ENCODE results near the gene STAC3. TPM values are rescaled to one million over a fixed set of nuclear protein-coding genes. Genes with fewer than 3 reads are reported as not detected.

The STAC3 gene
- total RNA-seq, 2 donors from 2014 or later, result 5.9 to 6.8 TPM

DNA sequence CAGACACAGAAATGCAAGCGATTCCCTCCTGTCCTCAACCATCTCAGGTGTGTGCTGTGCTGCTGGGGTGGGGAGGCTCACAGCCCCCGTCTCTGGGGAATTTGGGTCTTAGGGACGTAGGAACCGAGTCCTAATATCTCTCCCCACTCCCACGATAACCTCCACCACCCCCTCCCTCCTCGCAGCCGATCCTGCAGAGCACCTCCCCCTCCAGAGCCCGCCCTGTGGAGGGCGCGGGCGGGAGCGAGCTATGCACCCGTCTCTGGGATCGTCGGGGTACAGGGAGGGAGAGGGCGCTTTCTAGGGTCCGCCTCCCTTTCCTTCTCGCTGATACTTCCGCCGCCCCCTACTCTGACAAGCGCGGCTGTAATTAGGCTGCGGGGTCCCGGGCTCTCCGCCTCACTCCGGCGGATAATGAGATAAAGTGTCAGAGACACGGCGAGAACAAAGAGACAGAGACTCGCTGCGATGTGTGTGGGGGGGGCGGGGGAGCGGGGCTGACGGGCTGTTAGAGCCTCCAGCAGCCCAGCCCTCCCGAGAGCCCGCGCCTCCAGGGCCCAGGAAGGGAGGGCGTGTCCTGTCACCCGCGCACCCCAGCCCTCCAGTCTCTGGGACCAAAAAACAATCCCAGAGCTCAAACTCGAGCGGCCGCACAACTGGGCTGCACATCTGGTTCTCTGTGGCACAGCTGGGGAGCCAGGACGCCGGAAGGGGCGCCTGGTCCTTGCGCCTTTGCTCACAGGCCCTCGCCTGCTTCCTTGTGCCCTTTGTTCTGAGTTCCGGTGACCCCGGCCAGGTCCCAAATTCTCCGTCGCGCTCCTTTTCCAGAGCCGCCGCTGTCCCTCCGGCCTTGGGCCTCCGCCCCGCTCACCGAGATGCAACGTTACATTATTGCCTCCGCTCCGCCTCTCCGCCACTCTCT is 12.8 kb downstream of the STAC3 start:
- Histone ChIP-seq H3K9me3 (ENCODE audit: control insufficient read depth, low read length) (no peaks in the 10 kb centered on the region), H3K27me3 (ENCODE audit: control insufficient read depth, insufficient read depth, low read length, poor library complexity, severe bottlenecking) (peaks cover 90% of the 10 kb centered on the region), H3K36me3 (ENCODE audit: control insufficient read depth, insufficient read depth, low read length) (peaks cover 16% of the 10 kb centered on the region), H3K4me1 (ENCODE audit: control insufficient read depth, insufficient read depth, low read length) (peaks cover 6% of the 10 kb centered on the region), H3K27ac (ENCODE audit: low read depth, low read length) (no peak overlapping the region), H3K4me3 (ENCODE audit: low read length) (peak overlapping the region; percentile 79), H3K9ac (ENCODE audit: extremely low read depth, low read length, poor library complexity, severe bottlenecking) (no peak overlapping the region)
- Mint-ChIP-seq H3K36me3 (ENCODE audit: low read depth) (peaks cover 16% of the 10 kb centered on the region), H3K9me3 (no peaks in the 10 kb centered on the region), H3K4me1 (peaks cover 25% of the 10 kb centered on the region), H3K27ac (no peak overlapping the region), H3K4me3 (peak overlapping the region; percentile 57), H3K27me3 (ENCODE audit: insufficient read depth) (peaks cover 86% of the 10 kb centered on the region)
- 3 to 5% methylated on average over 24 to 60 of the region's 63 CpGs for WGBS, 2 experiments (ENCODE audit: insufficient coverage in 1 of 2, insufficient read length in 1 of 2)
- DNase-seq, result peak; percentile 88
- TF ChIP-seq, protein P1, sequence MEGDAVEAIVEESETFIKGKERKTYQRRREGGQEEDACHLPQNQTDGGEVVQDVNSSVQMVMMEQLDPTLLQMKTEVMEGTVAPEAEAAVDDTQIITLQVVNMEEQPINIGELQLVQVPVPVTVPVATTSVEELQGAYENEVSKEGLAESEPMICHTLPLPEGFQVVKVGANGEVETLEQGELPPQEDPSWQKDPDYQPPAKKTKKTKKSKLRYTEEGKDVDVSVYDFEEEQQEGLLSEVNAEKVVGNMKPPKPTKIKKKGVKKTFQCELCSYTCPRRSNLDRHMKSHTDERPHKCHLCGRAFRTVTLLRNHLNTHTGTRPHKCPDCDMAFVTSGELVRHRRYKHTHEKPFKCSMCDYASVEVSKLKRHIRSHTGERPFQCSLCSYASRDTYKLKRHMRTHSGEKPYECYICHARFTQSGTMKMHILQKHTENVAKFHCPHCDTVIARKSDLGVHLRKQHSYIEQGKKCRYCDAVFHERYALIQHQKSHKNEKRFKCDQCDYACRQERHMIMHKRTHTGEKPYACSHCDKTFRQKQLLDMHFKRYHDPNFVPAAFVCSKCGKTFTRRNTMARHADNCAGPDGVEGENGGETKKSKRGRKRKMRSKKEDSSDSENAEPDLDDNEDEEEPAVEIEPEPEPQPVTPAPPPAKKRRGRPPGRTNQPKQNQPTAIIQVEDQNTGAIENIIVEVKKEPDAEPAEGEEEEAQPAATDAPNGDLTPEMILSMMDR (conservative IDR thresholded peaks at IDR 0.05), result no peak

DNA sequence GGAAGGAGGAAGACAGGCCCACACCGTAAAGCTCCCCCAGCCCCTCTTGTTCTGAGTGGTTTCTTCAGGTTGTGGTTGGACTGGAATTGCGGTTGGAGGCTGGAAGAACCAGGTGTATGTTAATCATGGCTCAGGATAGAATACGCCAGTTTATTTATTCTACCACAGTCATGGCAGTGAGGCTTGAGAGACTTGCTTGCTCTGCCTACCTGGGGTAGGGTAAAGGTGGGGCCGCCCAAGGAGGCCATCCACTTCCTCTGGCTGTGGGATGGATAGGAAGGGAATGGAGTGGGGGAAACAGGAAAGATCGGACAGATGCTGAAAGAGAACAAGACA is 13.4 kb downstream of the STAC3 start:
- H3K4me3 ChIP-seq (ENCODE audit: low read length), result no peak overlapping the region
- H3K9me3 ChIP-seq (ENCODE audit: control insufficient read depth, low read length), result no peaks in the 10 kb centered on the region
- H3K4me1 ChIP-seq (ENCODE audit: control insufficient read depth, insufficient read depth, low read length), result peaks cover 6% of the 10 kb centered on the region
- peaks cover 22% of the 10 kb centered on the region for H3K36me3 ChIP-seq (ENCODE audit: control insufficient read depth, insufficient read depth, low read length)
- TF ChIP-seq, protein P1 (conservative IDR thresholded peaks at IDR 0.05), result no peak
- H3K27ac Mint-ChIP-seq, result no peak overlapping the region
- H3K9me3 Mint-ChIP-seq, result no peaks in the 10 kb centered on the region
- H3K4me1 Mint-ChIP-seq, result peaks cover 24% of the 10 kb centered on the region
- H3K9ac ChIP-seq (ENCODE audit: extremely low read depth, low read length, poor library complexity, severe bottlenecking), result no peak overlapping the region
- peaks cover 84% of the 10 kb centered on the region for H3K27me3 ChIP-seq (ENCODE audit: control insufficient read depth, insufficient read depth, low read length, poor library complexity, severe bottlenecking)
- H3K4me3 Mint-ChIP-seq, result peak overlapping the region; percentile 57
- H3K27ac ChIP-seq (ENCODE audit: low read depth, low read length), result no peak overlapping the region
- peak; percentile 65 for DNase-seq
- H3K27me3 Mint-ChIP-seq (ENCODE audit: insufficient read depth), result peaks cover 79% of the 10 kb centered on the region
- H3K36me3 Mint-ChIP-seq (ENCODE audit: low read depth), result peaks cover 22% of the 10 kb centered on the region
- WGBS, 2 experiments (ENCODE audit: insufficient coverage in 1 of 2, insufficient read length in 1 of 2), result 55 to 62% methylated on average over 2 to 5 of the region's 5 CpGs

DNA sequence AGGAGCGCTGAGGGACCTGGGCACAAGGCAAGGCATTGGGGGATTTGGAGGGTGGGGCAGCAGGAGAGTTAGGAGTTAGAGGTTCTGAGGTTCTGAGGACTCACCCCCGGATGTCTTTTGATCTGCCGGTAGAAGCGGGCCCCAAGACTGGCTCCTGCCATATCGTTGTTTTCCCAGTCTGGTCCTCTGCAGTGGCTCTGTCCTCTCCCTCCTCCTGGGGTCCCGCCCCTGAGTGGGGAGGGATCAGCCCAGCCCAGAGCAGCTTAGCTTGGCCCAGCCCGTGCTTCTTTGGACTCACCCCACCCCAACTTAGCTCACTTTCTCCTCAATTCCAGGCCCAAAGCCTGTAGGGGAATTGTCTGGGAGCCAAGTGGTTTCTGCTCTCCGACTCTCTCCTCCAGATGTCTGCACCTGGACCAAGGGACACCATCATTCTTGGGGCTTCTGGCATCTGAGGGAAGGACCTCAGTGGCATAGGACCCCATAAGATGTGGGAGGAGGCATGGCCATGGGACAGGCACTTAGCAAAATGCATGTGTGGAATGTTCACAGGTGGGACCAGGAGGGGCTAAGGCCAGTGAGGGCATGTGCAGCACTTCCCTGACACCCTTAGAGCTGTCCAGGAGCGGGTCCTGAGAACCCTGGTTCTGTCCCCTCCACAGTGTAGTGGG is 13.9 kb downstream of the STAC3 start:
- H3K27me3 ChIP-seq (ENCODE audit: control insufficient read depth, insufficient read depth, low read length, poor library complexity, severe bottlenecking), result peaks cover 79% of the 10 kb centered on the region
- Mint-ChIP-seq H3K4me1 (peaks cover 22% of the 10 kb centered on the region), H3K27me3 (ENCODE audit: insufficient read depth) (peaks cover 74% of the 10 kb centered on the region), H3K9me3 (no peaks in the 10 kb centered on the region), H3K4me3 (no peak overlapping the region), H3K36me3 (ENCODE audit: low read depth) (peaks cover 25% of the 10 kb centered on the region), H3K27ac (no peak overlapping the region)
- peak; percentile 78 for DNase-seq
- no peak overlapping the region for H3K4me3 ChIP-seq (ENCODE audit: low read length)
- WGBS, 2 experiments (ENCODE audit: insufficient coverage in 1 of 2, insufficient read length in 1 of 2), result 48 to 51% methylated on average over 4 to 9 of the region's 9 CpGs
- H3K36me3 ChIP-seq (ENCODE audit: control insufficient read depth, insufficient read depth, low read length), result peaks cover 27% of the 10 kb centered on the region
- TF ChIP-seq, protein P1 (conservative IDR thresholded peaks at IDR 0.05), result no peak
- no peak overlapping the region for H3K27ac ChIP-seq (ENCODE audit: low read depth, low read length)
- peaks cover 6% of the 10 kb centered on the region for H3K4me1 ChIP-seq (ENCODE audit: control insufficient read depth, insufficient read depth, low read length)
- H3K9ac ChIP-seq (ENCODE audit: extremely low read depth, low read length, poor library complexity, severe bottlenecking), result no peak overlapping the region
- H3K9me3 ChIP-seq (ENCODE audit: control insufficient read depth, low read length), result no peaks in the 10 kb centered on the region
